Body of pancreas (tissue), 4 donors: ENCODE results near the gene DENND1C. TPM values are rescaled to one million over a fixed set of nuclear protein-coding genes. Genes with fewer than 3 reads are reported as not detected.
A peak's percentile ranks its signal among the peaks of the same experiment; 100 is the strongest.

Source experiments
- ATAC-seq: fragments of 150-250 bp; one replicate; pipeline ENCODE4 v1.9.1; 2016
- DNase-seq, 4 donors: peaks; one replicate each; pipeline ENCODE4 v3.0.0-alpha.2; 2019
- H3K27ac ChIP-seq, 4 donors: fragments of 200-600 bp; sonication (generic); 1 replicate in 3 of 4; 2 replicates in 1 of 4; pipeline versions ENCODE4 v1.5.1 to v1.6.1; 2016 to 2019; ENCODE audit warnings: mild to moderate bottlenecking in 1 of 4, mixed read lengths in 1 of 4, moderate library complexity in 1 of 4
- H3K27me3 ChIP-seq, 2 donors: fragments of 200-600 bp; sonication (generic); one replicate each; pipeline ENCODE4 v1.6.0; 2016; ENCODE audit warnings: mild to moderate bottlenecking in 1 of 2
- H3K36me3 ChIP-seq, 2 donors: fragments of 200-600 bp; sonication (generic); replicated peaks in 1 of 2; 2 replicates each; pipeline ENCODE4 v1.5.1; 2016; ENCODE audit warnings: low read depth in 2 of 2; ENCODE audit not compliant: insufficient read depth in 1 of 2
- H3K4me1 ChIP-seq: fragments of 200-600 bp; sonication (generic); one replicate; pipeline ENCODE4 v1.6.0; 2016
- H3K4me3 ChIP-seq, 2 donors: fragments of 200-600 bp; sonication (generic); 1 replicate in 1 of 2; 2 replicates in 1 of 2; pipeline ENCODE4 v1.5.1; 2016 to 2019
- H3K9me3 ChIP-seq, 3 donors: fragments of 200-600 bp; sonication (generic); 1 replicate in 2 of 3; 2 replicates in 1 of 3; pipeline ENCODE4 v1.5.1; 2016
- CTCF ChIP-seq, 7 experiments: fragments of 450-650 bp in 4 of 7; fragments of 200-600 bp in 3 of 7; sonication (generic) in 3 of 7; IDR thresholded peaks; one replicate each; pipeline ENCODE4 v1.5.1; 2016 to 2019; ENCODE audit warnings: antibody characterized with exemption in 7 of 7
- POLR2A ChIP-seq, 3 donors: fragments of 450-650 bp; IDR thresholded peaks; one replicate each; pipeline ENCODE4 v1.6.1; 2016; ENCODE audit warnings: antibody characterized with exemption in 3 of 3, mild to moderate bottlenecking in 2 of 3
- WGBS, 2 donors: methylation state at CpG; one replicate each; pipeline ENCODE4 v1.1.5; 2017; 5-methylcytosine and 5-hydroxymethylcytosine counted together
- intact Hi-C: fragments of 100-400 bp; cut with DNase I; formaldehyde crosslinking; loops from one replicate; pipeline ENCODE4 v1.15.1; 2023
- total RNA-seq, 2 donors: library from RNA; depleted of rRNA; stranded (reverse); fragments of >200 nt; gene quantifications; one replicate each; pipeline ENCODE4 v1.1.0, GENCODE V29; 2016

Gene DENND1C
- total RNA-seq, 2 donors from 2014 or later: 1.0 to 1.3 TPM

GRCh38 chr19:6464070-6464873 lies 17.3 kb downstream of the DENND1C start, which contains the start of gene CRB3:
TSS of gene CRB3 (plus strand) at chr19:6464271. CDS start at chr19:6464702, 431 bp downstream.
- H3K9me3 ChIP-seq: no peaks in the 10 kb centered on the region
- H3K27ac ChIP-seq: peak within 1 kb of the TSS; percentile 88 to 99 (median 94)
- H3K4me3 ChIP-seq: peak within 1 kb of the TSS; percentile 68 to 87
- H3K4me1 ChIP-seq: peaks cover 13% of the 10 kb centered on the region
- DNase-seq: peak; percentile 97 to 99 (median 97)
- intact Hi-C loops: no loop called here
- WGBS, 2 donors: 1 to 4% methylated on average over 10 to 64 of the region's 65 CpGs
- TF ChIP-seq POLR2A (IDR thresholded peaks at IDR 0.05): peak; percentile 50 to 83 (median 81)
- peak in 1 of 7 experiments; percentile 7 for TF ChIP-seq CTCF (IDR thresholded peaks at IDR 0.05)
- H3K36me3 ChIP-seq: peaks cover 0 to 3% of the 10 kb centered on the region in 2 donors
- peak; percentile 69 for ATAC-seq
- H3K27me3 ChIP-seq: no peaks in the 10 kb centered on the region

GRCh38 chr19:6460099-6460884 lies 21.3 kb downstream of the DENND1C start:
- intact Hi-C loops: no loop called here
- peak overlapping the region; percentile 92 to 98 (median 96) for H3K27ac ChIP-seq
- peak; percentile 96 to 97 (median 96) for DNase-seq

GRCh38 chr19:6459262-6460098 lies 22.1 kb downstream of the DENND1C start, which contains the start of gene SLC25A23:
TSS of gene SLC25A23 (minus strand) at chr19:6459792. CDS start at chr19:6459628, 164 bp downstream.
- H3K36me3 ChIP-seq: peaks cover 0 to 1% of the 10 kb centered on the region in 2 donors
- peak within 1 kb of the TSS; percentile 8 to 56 for H3K4me3 ChIP-seq
- peak; percentile 47 for ATAC-seq
- TF ChIP-seq POLR2A (IDR thresholded peaks at IDR 0.05) (no peak), CTCF (IDR thresholded peaks at IDR 0.05) (peak in 1 of 7 experiments; percentile 1)
- intact Hi-C loops: no loop called here
- no peaks in the 10 kb centered on the region for H3K27me3 ChIP-seq
- peak within 1 kb of the TSS; percentile 92 to 98 (median 96) for H3K27ac ChIP-seq
- H3K4me1 ChIP-seq: peaks cover 12% of the 10 kb centered on the region
- 3 to 5% methylated on average over 4 to 59 of the region's 70 CpGs for WGBS, 2 donors
- DNase-seq: peak; percentile 71 to 78 (median 76)
- no peaks in the 10 kb centered on the region for H3K9me3 ChIP-seq

More at GRCh38 chr19:6460099-6460884, 21.3 kb downstream of the DENND1C start:
- H3K36me3 ChIP-seq: no peaks in the 10 kb centered on the region
- H3K27me3 ChIP-seq: no peaks in the 10 kb centered on the region
- H3K4me3 ChIP-seq: peak overlapping the region; percentile 8 to 56
- H3K4me1 ChIP-seq: peaks cover 17% of the 10 kb centered on the region
- no peaks in the 10 kb centered on the region for H3K9me3 ChIP-seq
- peak; percentile 81 for ATAC-seq
- TF ChIP-seq CTCF (IDR thresholded peaks at IDR 0.05) (peak; percentile 43 to 84 (median 77)), POLR2A (IDR thresholded peaks at IDR 0.05) (peak; percentile 53 to 88 (median 83))
- 0 to 1% methylated on average over 27 to 57 of the region's 57 CpGs for WGBS, 2 donors

GRCh38 chr19:6458695-6459261 lies 22.8 kb downstream of the DENND1C start:
- peaks cover 12% of the 10 kb centered on the region for H3K4me1 ChIP-seq
- peak in 2 of 7 experiments; percentile 3 to 11 for TF ChIP-seq CTCF (IDR thresholded peaks at IDR 0.05)
- TF ChIP-seq POLR2A (IDR thresholded peaks at IDR 0.05): no peak
- H3K4me3 ChIP-seq: peak overlapping the region; percentile 2 to 56
- H3K9me3 ChIP-seq: no peaks in the 10 kb centered on the region
- H3K27ac ChIP-seq: peak overlapping the region; percentile 45 to 98 (median 94)
- H3K27me3 ChIP-seq: no peaks in the 10 kb centered on the region
- intact Hi-C loops: no loop called here
- H3K36me3 ChIP-seq: peaks cover 0 to 4% of the 10 kb centered on the region in 2 donors
- WGBS, 2 donors: 27 to 38% methylated on average over 9 to 15 of the region's 16 CpGs
- DNase-seq: peak; percentile 23 to 44 (median 38)
- ATAC-seq: no peak
